CD4-positive, alpha-beta memory T cell (primary cell): Measurements from ENCODE around the gene ADAMTSL3. TPM values are rescaled to one million over a fixed set of nuclear protein-coding genes. Genes with fewer than 3 reads are reported as not detected.

Source experiments
- CTCF ChIA-PET: fragments of 350-600 bp; sonication (Branson Sonifier 250); formaldehyde crosslinking; loops from one replicate; lab custom pipeline; 2021; ENCODE audit warnings: inconsistent platforms; ENCODE audit not compliant: partially characterized antibody; lab: Charles Lee
- POLR2A ChIA-PET: fragments of 350-600 bp; sonication (Branson Sonifier 250); formaldehyde crosslinking; loops from one replicate; lab custom pipeline; 2021; ENCODE audit not compliant: partially characterized antibody; lab: Charles Lee
- DNase-seq, 5 donors: peaks; one replicate each; pipeline versions ENCODE4 v3.0.0 to v3.0.0-alpha.2; 2020 to 2022; ENCODE audit warnings: mixed read lengths in 1 of 5
- H3K27ac ChIP-seq: one replicate; pipeline ENCODE4 v1.7.0; 2013; ENCODE audit warnings: low read depth, low read length
- H3K27me3 ChIP-seq: 2 replicates; pipeline ENCODE4 v1.7.0; 2013; ENCODE audit warnings: mild to moderate bottlenecking, low read length, moderate library complexity; ENCODE audit not compliant: insufficient read depth
- H3K36me3 ChIP-seq: 2 replicates; pipeline ENCODE4 v1.7.0; 2013; ENCODE audit warnings: mild to moderate bottlenecking, low read length, moderate library complexity; ENCODE audit not compliant: insufficient read depth
- H3K4me1 ChIP-seq: 2 replicates; pipeline ENCODE4 v1.7.0; 2013; ENCODE audit warnings: mild to moderate bottlenecking, low read length, moderate library complexity; ENCODE audit not compliant: insufficient read depth
- H3K4me3 ChIP-seq, 2 donors: one replicate each; pipeline ENCODE4 v1.7.0; 2013; ENCODE audit warnings: low read length in 2 of 2, mild to moderate bottlenecking in 1 of 2
- H3K9me3 ChIP-seq, 2 donors: one replicate each; pipeline ENCODE4 v1.7.0; 2013; ENCODE audit warnings: low read length in 2 of 2, control low read depth in 1 of 2; ENCODE audit not compliant: control insufficient read depth in 1 of 2
- H3K27ac Mint-ChIP-seq, 7 donors: one replicate each; pipeline ENCODE4 v1.8.0; 2020 to 2021; ENCODE audit warnings: mixed read lengths in 7 of 7, mild to moderate bottlenecking in 6 of 7, inconsistent platforms in 3 of 7, moderate library complexity in 3 of 7
- H3K27me3 Mint-ChIP-seq, 2 donors: one replicate each; pipeline ENCODE4 v1.8.0; 2020 to 2021; ENCODE audit warnings: mixed read lengths in 2 of 2
- H3K36me3 Mint-ChIP-seq, 2 donors: one replicate each; pipeline ENCODE4 v1.8.0; 2020 to 2021; ENCODE audit warnings: mixed read lengths in 2 of 2, inconsistent platforms in 1 of 2, mild to moderate bottlenecking in 1 of 2
- H3K4me1 Mint-ChIP-seq, 4 donors: one replicate each; pipeline ENCODE4 v1.8.0; 2020 to 2021; ENCODE audit warnings: mixed read lengths in 4 of 4, mild to moderate bottlenecking in 1 of 4
- H3K4me3 Mint-ChIP-seq, 8 donors: one replicate each; pipeline ENCODE4 v1.8.0; 2020 to 2021; ENCODE audit warnings: mixed read lengths in 8 of 8, mild to moderate bottlenecking in 7 of 8, moderate library complexity in 6 of 8, inconsistent platforms in 3 of 8
- H3K9me3 Mint-ChIP-seq, 8 donors: one replicate each; pipeline ENCODE4 v1.8.0; 2020 to 2021; ENCODE audit warnings: mixed read lengths in 8 of 8, mild to moderate bottlenecking in 5 of 8, inconsistent platforms in 3 of 8, moderate library complexity in 1 of 8
- intact Hi-C: fragments of 100-400 bp; cut with micrococcal nuclease; formaldehyde crosslinking; loops from one replicate; pipeline ENCODE4 v1.15.1; 2023
- polyA plus RNA-seq, 2 donors: library from polyadenylated mRNA; unstranded; fragments of 300-500 nt; fragmentation: Illumina TruSeq; gene quantifications; one replicate each; pipeline ENCODE4 v1.2.3, GENCODE V29; 2021
- total RNA-seq, 2 experiments: library from RNA; stranded (reverse); gene quantifications; one replicate each; pipeline ENCODE4 v1.2.3, GENCODE V29; 2021

ADAMTSL3 gene
- total and polyA plus RNA-seq, 4 experiments from 2014 or later = not detected

DNA sequence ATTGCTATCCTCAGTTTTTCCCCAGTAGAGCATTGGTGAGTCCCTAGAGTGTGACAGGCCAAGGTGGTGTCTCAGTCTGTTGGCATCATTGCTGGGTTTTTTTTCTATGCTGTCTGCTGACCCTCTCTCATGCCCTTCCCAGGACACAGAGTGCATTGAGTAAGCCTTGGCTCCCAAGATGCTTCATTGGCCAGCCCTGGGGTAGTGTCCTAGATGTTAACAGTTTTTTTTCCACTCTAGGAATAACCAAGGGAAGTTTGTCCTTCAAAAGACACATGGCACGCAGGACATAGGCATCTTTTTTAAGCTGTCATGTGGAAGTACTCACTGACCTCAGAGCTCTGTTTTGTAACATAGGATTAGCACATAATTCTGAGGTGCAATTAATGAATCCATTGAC lies 19.5 kb downstream of the ADAMTSL3 start:
- H3K4me3 Mint-ChIP-seq = no peak overlapping the region

DNA sequence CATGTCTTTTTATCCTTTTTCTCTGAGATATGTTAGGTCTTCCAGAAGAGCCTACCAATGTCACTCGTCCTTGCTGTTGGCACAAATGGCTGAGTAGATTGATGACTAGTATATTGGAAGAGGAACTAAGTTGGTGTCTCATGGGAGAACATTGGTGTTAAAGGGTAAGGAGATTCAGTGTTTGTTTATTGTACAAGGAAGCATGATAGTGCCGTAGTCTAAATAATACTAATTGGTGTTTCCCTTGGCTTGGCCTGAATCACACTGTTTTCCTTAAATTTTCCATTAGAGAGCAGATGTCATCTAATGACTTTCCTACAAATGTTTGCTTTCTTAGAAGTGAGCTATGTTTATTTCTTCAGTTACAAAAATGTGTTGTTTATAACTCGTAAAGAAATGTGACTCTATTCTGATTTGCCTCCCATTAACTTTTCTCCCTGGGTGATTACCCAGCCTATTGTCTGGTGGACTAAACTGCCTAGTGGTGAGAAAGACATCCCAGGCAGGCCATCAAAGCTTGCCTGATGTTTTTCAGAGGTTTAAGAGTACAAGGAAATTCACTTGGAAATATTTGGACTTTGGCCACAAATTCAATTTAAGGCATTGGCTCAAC lies 28.7 kb downstream of the ADAMTSL3 start:
- Histone ChIP-seq H3K27me3 (no peaks in the 10 kb centered on the region), H3K9me3 (no peaks in the 10 kb centered on the region), H3K27ac (no peak overlapping the region), H3K4me1 (no peaks in the 10 kb centered on the region), H3K4me3 (no peak overlapping the region), H3K36me3 (no peaks in the 10 kb centered on the region)
- H3K27ac Mint-ChIP-seq = no peak overlapping the region
- H3K9me3 Mint-ChIP-seq = peaks cover 0 to 14% (median 2%) of the 10 kb centered on the region in 8 donors
- H3K4me1 Mint-ChIP-seq = no peaks in the 10 kb centered on the region
- intact Hi-C loops = no loop called here
- ChIA-PET POLR2A (no interaction called here), CTCF (no interaction called here)
- peaks cover 3 to 7% of the 10 kb centered on the region in 2 donors for H3K27me3 Mint-ChIP-seq
- no peaks in the 10 kb centered on the region for H3K36me3 Mint-ChIP-seq
- DNase-seq = no peak
- no peak overlapping the region for H3K4me3 Mint-ChIP-seq

More for the DNA sequence above, 19.5 kb downstream of the ADAMTSL3 start:
- Histone ChIP-seq H3K27me3 (no peaks in the 10 kb centered on the region), H3K27ac (no peak overlapping the region), H3K36me3 (no peaks in the 10 kb centered on the region), H3K4me1 (no peaks in the 10 kb centered on the region), H3K9me3 (no peaks in the 10 kb centered on the region), H3K4me3 (no peak overlapping the region)
- DNase-seq = no peak
- POLR2A ChIA-PET = no interaction called here
- peaks cover 0 to 10% (median 4%) of the 10 kb centered on the region in 8 donors for H3K9me3 Mint-ChIP-seq
- no peak overlapping the region for H3K27ac Mint-ChIP-seq
- H3K27me3 Mint-ChIP-seq = no peaks in the 10 kb centered on the region
- no peaks in the 10 kb centered on the region for H3K36me3 Mint-ChIP-seq
- H3K4me1 Mint-ChIP-seq = no peaks in the 10 kb centered on the region
- CTCF ChIA-PET = no interaction called here
- intact Hi-C loops = no loop called here

DNA sequence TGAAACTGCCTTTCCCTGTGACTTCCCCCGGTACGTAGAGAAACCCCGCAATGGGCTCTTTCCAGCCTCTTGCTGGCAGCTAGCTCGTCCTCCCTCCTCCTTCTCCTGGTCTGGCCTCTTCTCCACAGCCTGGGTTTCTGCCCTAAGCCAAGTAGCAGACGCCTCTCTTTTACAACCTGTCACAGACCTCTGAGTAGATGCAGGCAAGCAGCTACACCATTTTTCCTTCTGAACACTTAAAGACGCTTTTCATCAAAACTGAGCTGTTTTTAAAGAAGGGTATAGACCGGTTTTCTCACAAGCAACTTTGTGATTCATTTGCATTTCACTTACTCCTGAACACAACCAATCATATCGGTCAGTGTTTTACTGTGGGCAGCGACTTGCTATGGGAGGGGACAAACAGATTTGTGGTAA lies 32.0 kb downstream of the ADAMTSL3 start:
- intact Hi-C loops = no loop called here
- no peaks in the 10 kb centered on the region for H3K4me1 Mint-ChIP-seq

DNA sequence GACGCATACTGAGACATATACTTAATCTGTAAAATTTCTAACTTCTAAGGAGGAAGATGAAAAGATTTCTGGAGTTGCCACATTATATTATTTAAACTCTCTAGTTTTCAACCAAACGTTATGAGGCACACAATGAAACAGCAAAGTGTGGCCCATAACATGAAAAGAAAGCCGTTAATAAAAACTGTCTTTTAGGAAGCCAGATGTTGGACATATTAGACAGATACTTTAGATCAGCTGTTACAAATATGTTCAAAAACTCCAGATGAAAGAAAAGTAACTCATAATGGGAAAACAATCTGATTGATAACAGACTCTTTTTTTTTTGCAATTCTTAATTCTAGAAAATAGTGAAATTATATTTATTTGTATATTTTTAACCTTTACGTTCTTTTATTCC lies 34.3 kb downstream of the ADAMTSL3 start:
- intact Hi-C loops = no loop called here
- no peaks in the 10 kb centered on the region for H3K36me3 Mint-ChIP-seq
- H3K27ac Mint-ChIP-seq = no peak overlapping the region
- H3K27me3 ChIP-seq = no peaks in the 10 kb centered on the region
- H3K4me3 Mint-ChIP-seq = no peak overlapping the region
- CTCF ChIA-PET = no interaction called here
- H3K4me3 ChIP-seq = no peak overlapping the region
- no peak overlapping the region for H3K27ac ChIP-seq
- no peaks in the 10 kb centered on the region for H3K4me1 Mint-ChIP-seq
- no peak for DNase-seq
- no peaks in the 10 kb centered on the region for H3K9me3 ChIP-seq
- H3K27me3 Mint-ChIP-seq = peaks cover 3 to 13% of the 10 kb centered on the region in 2 donors
- POLR2A ChIA-PET = no interaction called here
- no peaks in the 10 kb centered on the region for H3K36me3 ChIP-seq
- no peaks in the 10 kb centered on the region for H3K4me1 ChIP-seq
- H3K9me3 Mint-ChIP-seq = peaks cover 0 to 5% (median 0%) of the 10 kb centered on the region in 8 donors

More for the DNA sequence above, 32.0 kb downstream of the ADAMTSL3 start:
- no peak overlapping the region for H3K4me3 ChIP-seq
- H3K36me3 Mint-ChIP-seq = no peaks in the 10 kb centered on the region
- no peaks in the 10 kb centered on the region for H3K9me3 ChIP-seq
- peaks cover 3 to 13% of the 10 kb centered on the region in 2 donors for H3K27me3 Mint-ChIP-seq
- no peaks in the 10 kb centered on the region for H3K27me3 ChIP-seq
- POLR2A ChIA-PET = no interaction called here
- peaks cover 0 to 13% (median 0%) of the 10 kb centered on the region in 8 donors for H3K9me3 Mint-ChIP-seq
- H3K27ac Mint-ChIP-seq = no peak overlapping the region
- H3K4me3 Mint-ChIP-seq = no peak overlapping the region
- no peak for DNase-seq
- no peaks in the 10 kb centered on the region for H3K4me1 ChIP-seq
- H3K36me3 ChIP-seq = no peaks in the 10 kb centered on the region
- CTCF ChIA-PET = no interaction called here
- H3K27ac ChIP-seq = no peak overlapping the region

DNA sequence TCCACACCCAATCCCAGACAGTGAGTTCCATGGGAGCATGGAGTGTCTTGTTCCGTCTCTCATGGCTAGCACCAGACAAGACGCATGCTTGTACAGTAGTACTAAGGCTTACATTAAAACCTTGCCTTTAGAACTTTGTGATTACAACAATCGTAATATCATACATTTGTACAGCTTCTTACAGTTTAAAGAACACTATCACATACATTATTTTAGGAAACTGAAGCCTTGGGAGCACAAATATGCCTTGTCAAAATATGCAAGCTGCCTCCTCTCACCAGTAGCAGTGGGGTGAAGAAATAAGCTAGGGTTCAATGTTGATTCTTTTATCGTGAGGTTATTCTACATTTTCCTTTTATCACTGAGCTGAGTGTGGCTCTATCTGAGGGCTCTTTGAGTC lies 36.8 kb downstream of the ADAMTSL3 start:
- Histone ChIP-seq H3K4me3 (no peak overlapping the region), H3K27ac (no peak overlapping the region), H3K9me3 (no peaks in the 10 kb centered on the region), H3K4me1 (no peaks in the 10 kb centered on the region), H3K36me3 (no peaks in the 10 kb centered on the region), H3K27me3 (no peaks in the 10 kb centered on the region)
- ChIA-PET CTCF (no interaction called here), POLR2A (no interaction called here)
- no peaks in the 10 kb centered on the region for H3K36me3 Mint-ChIP-seq
- no peaks in the 10 kb centered on the region for H3K4me1 Mint-ChIP-seq
- H3K9me3 Mint-ChIP-seq = peaks cover 0 to 5% (median 0%) of the 10 kb centered on the region in 8 donors
- H3K27ac Mint-ChIP-seq = no peak overlapping the region
- intact Hi-C loops = no loop called here
- H3K4me3 Mint-ChIP-seq = no peak overlapping the region
- no peak for DNase-seq
- peaks cover 3 to 8% of the 10 kb centered on the region in 2 donors for H3K27me3 Mint-ChIP-seq

DNA sequence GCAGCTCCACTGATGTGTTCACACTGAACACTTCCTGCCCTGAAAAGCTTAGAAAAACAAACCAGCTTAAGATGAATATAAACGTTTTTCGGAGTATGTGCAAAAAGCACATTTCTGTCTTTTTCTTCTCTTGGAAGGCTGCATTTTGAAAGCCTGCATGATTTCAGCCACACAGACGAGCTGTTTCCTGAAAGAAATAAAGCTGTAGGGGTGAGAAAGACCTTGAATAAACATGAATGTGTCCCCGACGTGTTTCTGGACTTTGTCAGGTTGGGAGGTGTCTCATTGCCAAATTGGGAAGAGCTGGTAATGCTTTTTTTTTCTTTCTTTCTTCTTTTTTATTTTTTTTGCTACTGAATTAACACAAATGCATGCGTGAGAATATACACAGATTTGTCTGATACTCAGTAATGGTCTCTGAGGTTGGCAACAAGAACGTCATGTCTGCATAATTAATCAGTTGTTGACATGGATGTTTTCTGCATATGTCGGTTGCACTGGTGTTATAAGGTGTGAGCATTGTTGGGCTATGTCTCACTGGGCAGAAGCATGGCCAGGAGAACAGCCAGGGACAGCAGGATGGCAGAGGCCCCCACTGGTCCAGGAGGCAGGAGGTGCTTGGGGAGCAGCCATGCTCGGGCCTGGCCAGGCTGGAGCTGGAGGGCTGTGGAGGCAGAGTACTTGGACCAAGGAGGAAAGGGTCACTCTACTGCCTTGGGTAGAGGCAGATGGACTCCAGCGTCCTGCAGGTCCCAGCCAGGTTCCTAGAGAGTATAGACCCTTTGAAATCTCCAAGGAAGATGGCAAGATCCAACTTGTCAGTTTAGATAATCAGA lies 39.0 kb downstream of the ADAMTSL3 start:
- Mint-ChIP-seq H3K9me3 (peaks cover 0 to 5% (median 0%) of the 10 kb centered on the region in 8 donors), H3K4me3 (no peak overlapping the region), H3K27ac (no peak overlapping the region), H3K4me1 (no peaks in the 10 kb centered on the region), H3K36me3 (no peaks in the 10 kb centered on the region), H3K27me3 (peaks cover 0 to 6% of the 10 kb centered on the region in 2 donors)
- intact Hi-C loops = no loop called here
- H3K4me1 ChIP-seq = no peaks in the 10 kb centered on the region
- DNase-seq = no peak
- no peak overlapping the region for H3K27ac ChIP-seq
- H3K9me3 ChIP-seq = no peaks in the 10 kb centered on the region
- POLR2A ChIA-PET = no interaction called here
- CTCF ChIA-PET = interaction anchor here (0.6 kb wide), 1 partner anchor 1108 kb away, joined by 3 read pairs; no protein-coding TSS in a partner anchor
- H3K4me3 ChIP-seq = no peak overlapping the region
- H3K27me3 ChIP-seq = no peaks in the 10 kb centered on the region
- no peaks in the 10 kb centered on the region for H3K36me3 ChIP-seq

DNA sequence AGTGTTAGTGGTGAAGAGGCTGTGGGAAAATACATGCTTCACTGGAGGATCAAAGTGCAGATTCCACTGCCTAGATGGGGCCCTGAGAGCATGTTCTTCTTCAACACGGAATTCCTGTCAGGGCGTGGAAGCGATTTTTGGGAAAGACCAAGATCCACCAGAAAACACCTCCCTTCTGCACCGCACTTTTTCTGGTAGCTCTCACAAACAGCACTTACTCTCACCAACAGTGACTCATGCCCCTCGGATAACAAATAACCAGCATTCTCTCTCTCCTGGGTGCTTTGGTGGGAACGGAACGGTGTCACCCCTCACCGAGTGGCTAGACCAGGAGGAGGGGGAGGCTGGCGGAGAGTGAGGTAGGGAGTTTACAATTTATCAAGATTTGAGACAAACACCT lies 40.1 kb downstream of the ADAMTSL3 start:
- H3K9me3 Mint-ChIP-seq = peaks cover 0 to 5% (median 0%) of the 10 kb centered on the region in 8 donors
- CTCF ChIA-PET = no interaction called here
- H3K4me1 Mint-ChIP-seq = no peaks in the 10 kb centered on the region
- intact Hi-C loops = no loop called here
- H3K4me3 Mint-ChIP-seq = no peak overlapping the region
- DNase-seq = no peak
- Histone ChIP-seq H3K36me3 (no peaks in the 10 kb centered on the region), H3K9me3 (no peaks in the 10 kb centered on the region), H3K4me1 (no peaks in the 10 kb centered on the region), H3K27ac (no peak overlapping the region), H3K27me3 (no peaks in the 10 kb centered on the region), H3K4me3 (no peak overlapping the region)
- H3K36me3 Mint-ChIP-seq = no peaks in the 10 kb centered on the region
- POLR2A ChIA-PET = no interaction called here
- H3K27me3 Mint-ChIP-seq = peaks cover 0 to 6% of the 10 kb centered on the region in 2 donors
- H3K27ac Mint-ChIP-seq = no peak overlapping the region
